ENCODE measurements around the gene SLC18A2. TPM values are rescaled to one million over a fixed set of nuclear protein-coding genes. Genes with fewer than 3 reads are reported as not detected.
"Not testable (repeated sequence)": the region's sequence is repeated elsewhere in the genome, so short reads cannot be mapped to it uniquely, and the experiment has no call there.

SLC18A2 gene
- total RNA-seq, 4 donors from 2014 or later: 0.18 to 0.95 (median 0.75) TPM

- Histone ChIP-seq H3K4me1 (no peaks in the 10 kb centered on the region), H3K9me3 (no peaks in the 10 kb centered on the region), H3K27ac (no peak overlapping the region), H3K4me3 (no peak overlapping the region), H3K36me3 (peaks cover 0 to 2% (median 0%) of the 10 kb centered on the region in 3 donors), H3K27me3 (no peaks in the 10 kb centered on the region)
- no peak for DNase-seq
- TF ChIP-seq POLR2A (IDR thresholded peaks at IDR 0.05) (no peak), CTCF (IDR thresholded peaks at IDR 0.05) (no peak)
These were observed 33.6 kb downstream of the SLC18A2 start for GRCh38 chr10:117274509-117274908.

- DNase-seq: no peak
- no peak for TF ChIP-seq CTCF (IDR thresholded peaks at IDR 0.05)
- no peak for TF ChIP-seq POLR2A (IDR thresholded peaks at IDR 0.05)
- Histone ChIP-seq H3K27ac (no peak overlapping the region), H3K4me3 (no peak overlapping the region), H3K9me3 (no peaks in the 10 kb centered on the region), H3K27me3 (no peaks in the 10 kb centered on the region), H3K36me3 (peaks cover 0 to 7% (median 0%) of the 10 kb centered on the region in 3 donors), H3K4me1 (no peaks in the 10 kb centered on the region)
These were observed 34.2 kb downstream of the SLC18A2 start for GRCh38 chr10:117275121-117275520.

- DNase-seq: no peak
- Histone ChIP-seq H3K27me3 (no peaks in the 10 kb centered on the region), H3K4me3 (no peak overlapping the region), H3K4me1 (no peaks in the 10 kb centered on the region), H3K9me3 (no peaks in the 10 kb centered on the region), H3K27ac (no peak overlapping the region), H3K36me3 (peaks cover 0 to 7% (median 0%) of the 10 kb centered on the region in 3 donors)
- no peak for TF ChIP-seq POLR2A (IDR thresholded peaks at IDR 0.05)
- TF ChIP-seq CTCF (IDR thresholded peaks at IDR 0.05): no peak
These were observed 36.8 kb downstream of the SLC18A2 start for GRCh38 chr10:117277675-117278074.

- H3K4me3 ChIP-seq: no peak overlapping the region
- H3K9me3 ChIP-seq: no peaks in the 10 kb centered on the region
- H3K27ac ChIP-seq: no peak overlapping the region
- TF ChIP-seq CTCF (IDR thresholded peaks at IDR 0.05) (no peak), POLR2A (IDR thresholded peaks at IDR 0.05) (no peak)
- no peaks in the 10 kb centered on the region for H3K4me1 ChIP-seq
- DNase-seq: no peak
- H3K36me3 ChIP-seq: peaks cover 0 to 34% (median 0%) of the 10 kb centered on the region in 3 donors
- H3K27me3 ChIP-seq: no peaks in the 10 kb centered on the region
These were observed 44.0 kb downstream of the SLC18A2 start for GRCh38 chr10:117284716-117285494.

GRCh38 chr10:117290872-117291271, 50.0 kb downstream of the SLC18A2 start:
- DNase-seq, H3K4me3 ChIP-seq, H3K27me3 ChIP-seq, H3K9me3 ChIP-seq, H3K4me1 ChIP-seq, H3K27ac ChIP-seq: not testable (repeated sequence)
- peaks cover 0 to 14% (median 0%) of the 10 kb centered on the region in 3 donors for H3K36me3 ChIP-seq

- Histone ChIP-seq H3K36me3 (peaks cover 0 to 2% (median 0%) of the 10 kb centered on the region in 3 donors), H3K4me1 (no peaks in the 10 kb centered on the region), H3K9me3 (no peaks in the 10 kb centered on the region), H3K4me3 (no peak overlapping the region), H3K27me3 (no peaks in the 10 kb centered on the region), H3K27ac (no peak overlapping the region)
- TF ChIP-seq CTCF (IDR thresholded peaks at IDR 0.05): no peak
- no peak for TF ChIP-seq POLR2A (IDR thresholded peaks at IDR 0.05)
- no peak for DNase-seq
These were observed 53.2 kb downstream of the SLC18A2 start for GRCh38 chr10:117294039-117294645.

Data from Peyer's patch (tissue), 4 donors.